ENCODE results near the gene ROBO4. TPM values are rescaled to one million over a fixed set of nuclear protein-coding genes. Genes with fewer than 3 reads are reported as not detected.

Gene ROBO4
- total and polyA plus RNA-seq, 10 donors, result 6.7 to 246 (median 144) TPM

DNA sequence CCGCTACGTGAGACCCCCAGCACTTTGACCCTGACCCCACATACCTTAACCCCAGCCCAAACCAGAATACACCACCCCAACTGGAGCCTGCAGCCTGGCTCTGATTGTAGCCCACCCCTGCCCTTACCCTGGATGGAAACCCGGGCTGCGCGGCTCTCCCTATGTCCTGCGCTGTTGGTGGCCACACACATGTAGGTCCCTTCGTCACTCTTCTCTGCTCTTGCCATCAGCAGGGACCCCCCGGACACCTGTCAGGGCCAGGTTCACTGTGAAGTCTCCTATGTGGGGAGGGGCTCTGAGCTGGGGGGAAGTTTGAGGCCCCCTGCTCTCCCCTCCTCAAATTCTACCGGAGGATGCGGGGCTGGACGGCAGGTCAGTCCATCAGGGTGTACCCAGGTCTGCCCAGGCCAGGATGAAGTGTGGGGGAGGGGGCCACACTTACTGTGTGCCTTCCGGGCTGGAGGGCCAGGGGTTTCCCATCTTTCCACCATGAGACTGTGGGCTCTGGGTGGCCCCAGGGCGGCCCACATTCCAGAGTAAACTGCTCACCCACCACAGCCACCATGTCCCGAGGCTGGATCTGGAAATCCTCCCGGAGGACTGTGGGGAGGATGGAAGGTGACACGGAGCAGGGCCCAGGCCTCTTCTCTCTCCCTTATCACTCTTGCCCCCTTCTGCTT, 1.5 kb downstream of the ROBO4 start:
- H3K4me1 ChIP-seq, result peaks cover 4 to 73% (median 38%) of the 10 kb centered on the region in 6 donors
- TF ChIP-seq POLR2AphosphoS5 (IDR thresholded peaks at IDR 0.05) (no peak), POLR2A (IDR thresholded peaks at IDR 0.05) (no peak)
- TF ChIP-seq, protein P1, sequence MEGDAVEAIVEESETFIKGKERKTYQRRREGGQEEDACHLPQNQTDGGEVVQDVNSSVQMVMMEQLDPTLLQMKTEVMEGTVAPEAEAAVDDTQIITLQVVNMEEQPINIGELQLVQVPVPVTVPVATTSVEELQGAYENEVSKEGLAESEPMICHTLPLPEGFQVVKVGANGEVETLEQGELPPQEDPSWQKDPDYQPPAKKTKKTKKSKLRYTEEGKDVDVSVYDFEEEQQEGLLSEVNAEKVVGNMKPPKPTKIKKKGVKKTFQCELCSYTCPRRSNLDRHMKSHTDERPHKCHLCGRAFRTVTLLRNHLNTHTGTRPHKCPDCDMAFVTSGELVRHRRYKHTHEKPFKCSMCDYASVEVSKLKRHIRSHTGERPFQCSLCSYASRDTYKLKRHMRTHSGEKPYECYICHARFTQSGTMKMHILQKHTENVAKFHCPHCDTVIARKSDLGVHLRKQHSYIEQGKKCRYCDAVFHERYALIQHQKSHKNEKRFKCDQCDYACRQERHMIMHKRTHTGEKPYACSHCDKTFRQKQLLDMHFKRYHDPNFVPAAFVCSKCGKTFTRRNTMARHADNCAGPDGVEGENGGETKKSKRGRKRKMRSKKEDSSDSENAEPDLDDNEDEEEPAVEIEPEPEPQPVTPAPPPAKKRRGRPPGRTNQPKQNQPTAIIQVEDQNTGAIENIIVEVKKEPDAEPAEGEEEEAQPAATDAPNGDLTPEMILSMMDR (IDR thresholded peaks at IDR 0.05 in 8 of 11, conservative IDR thresholded peaks at IDR 0.05 in 3 of 11), result no peak
- intact Hi-C loops (cut with DNase I; ENCODE audit: low total_unique reads), result no loop called here
- H3K36me3 ChIP-seq, result peaks cover 0 to 32% (median 0%) of the 10 kb centered on the region in 6 donors
- WGBS, 5 donors, result 65 to 83% (median 71%) methylated on average over 15 to 16 of the region's 16 CpGs
- H3K27ac ChIP-seq, result peak overlapping the region; percentile 48 to 88 (median 81)
- H3K4me3 ChIP-seq, result peak overlapping the region; percentile 31 to 71 (median 48)
- DNase-seq, result no peak
- no peaks in the 10 kb centered on the region for H3K9me3 ChIP-seq
- H3K27me3 ChIP-seq (replicated peaks in 1 of 7), result peaks cover 0 to 28% (median 0%) of the 10 kb centered on the region in 7 donors

- intact Hi-C loops (cut with DNase I; ENCODE audit: low total_unique reads), result no loop called here
- no peaks in the 10 kb centered on the region for H3K9me3 ChIP-seq
- peak in 2 of 3 donors; percentile 38 to 42 for TF ChIP-seq POLR2AphosphoS5 (IDR thresholded peaks at IDR 0.05)
- TF ChIP-seq POLR2A (IDR thresholded peaks at IDR 0.05), result no peak
- H3K27me3 ChIP-seq (replicated peaks in 1 of 7), result peaks cover 0 to 25% (median 0%) of the 10 kb centered on the region in 7 donors
- peak overlapping the region; percentile 31 to 71 (median 48) for H3K4me3 ChIP-seq
- 58 to 82% (median 77%) methylated on average over 9 to 20 of the region's 20 CpGs for WGBS, 5 donors
- peaks cover 4 to 75% (median 42%) of the 10 kb centered on the region in 6 donors for H3K4me1 ChIP-seq
- peaks cover 0 to 39% (median 0%) of the 10 kb centered on the region in 6 donors for H3K36me3 ChIP-seq
- H3K27ac ChIP-seq, result peak overlapping the region in 7 of 8 donors; percentile 29 to 88 (median 83)
- no peak for DNase-seq
Measured at GRCh38 chr11:124895471-124895971, 2.1 kb downstream of the ROBO4 start.

GRCh38 chr11:124894606-124895430, 2.8 kb downstream of the ROBO4 start:
- Histone ChIP-seq H3K27me3 (replicated peaks in 1 of 7) (peaks cover 0 to 18% (median 0%) of the 10 kb centered on the region in 7 donors), H3K4me1 (peaks cover 4 to 75% (median 40%) of the 10 kb centered on the region in 6 donors), H3K27ac (peak overlapping the region in 7 of 8 donors; percentile 29 to 88 (median 83)), H3K36me3 (peaks cover 0 to 40% (median 0%) of the 10 kb centered on the region in 6 donors), H3K4me3 (peak overlapping the region in 7 of 8 donors; percentile 31 to 71 (median 48)), H3K9me3 (no peaks in the 10 kb centered on the region)
- DNase-seq, result no peak
- intact Hi-C loops (cut with DNase I; ENCODE audit: low total_unique reads), result no loop called here
- whole genome bisulfite sequencing, 5 donors, result 43 to 65% (median 61%) methylated on average over 4 of the region's 4 CpGs
- TF ChIP-seq POLR2A (IDR thresholded peaks at IDR 0.05) (no peak), POLR2AphosphoS5 (IDR thresholded peaks at IDR 0.05) (no peak)
- TF ChIP-seq, protein P1 (IDR thresholded peaks at IDR 0.05 in 8 of 11, conservative IDR thresholded peaks at IDR 0.05 in 3 of 11), result no peak

DNA sequence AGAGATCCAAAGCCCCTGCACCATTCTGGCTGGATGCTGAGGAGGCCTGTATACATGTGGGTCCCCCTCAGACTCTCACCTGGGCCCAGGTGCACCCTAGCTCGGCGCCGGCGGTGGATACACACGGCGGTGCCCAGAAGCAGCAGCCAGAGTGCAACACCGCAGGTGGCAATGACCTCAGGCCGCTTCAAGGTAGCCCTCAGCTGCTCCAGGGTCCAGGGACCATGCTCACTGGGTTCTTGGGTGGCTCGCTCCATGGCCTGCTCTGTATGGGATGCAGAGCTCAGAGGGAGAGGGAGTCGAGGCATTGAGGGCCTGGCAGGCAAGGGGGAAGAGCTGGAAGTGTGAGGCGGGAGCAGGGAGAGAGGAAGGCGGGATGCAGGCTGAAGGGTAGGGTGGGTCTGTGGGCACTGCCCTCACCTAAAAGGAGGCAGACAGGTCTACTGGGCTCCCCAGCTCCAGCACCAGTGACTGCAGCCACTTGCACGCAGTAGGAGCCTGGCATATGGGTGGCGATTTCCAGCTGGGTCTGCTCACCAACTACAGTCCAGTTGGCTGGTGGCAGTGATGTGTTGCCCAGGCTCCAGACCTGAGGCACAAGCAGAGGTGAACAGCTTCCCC, 3.8 kb downstream of the ROBO4 start:
- Histone ChIP-seq H3K27me3 (replicated peaks in 1 of 7) (peaks cover 0 to 12% (median 0%) of the 10 kb centered on the region in 7 donors), H3K4me3 (peak overlapping the region in 6 of 8 donors; percentile 2 to 71 (median 51)), H3K27ac (peak overlapping the region in 5 of 8 donors; percentile 11 to 88 (median 83)), H3K36me3 (peaks cover 0 to 40% (median 0%) of the 10 kb centered on the region in 6 donors), H3K9me3 (no peaks in the 10 kb centered on the region), H3K4me1 (peaks cover 4 to 77% (median 39%) of the 10 kb centered on the region in 6 donors)
- TF ChIP-seq, protein P1 (IDR thresholded peaks at IDR 0.05 in 8 of 11, conservative IDR thresholded peaks at IDR 0.05 in 3 of 11), result no peak
- TF ChIP-seq POLR2AphosphoS5 (IDR thresholded peaks at IDR 0.05), result peak in 1 of 3 donors; percentile 46
- TF ChIP-seq POLR2A (IDR thresholded peaks at IDR 0.05), result no peak
- intact Hi-C loops (cut with DNase I; ENCODE audit: low total_unique reads), result no loop called here
- WGBS, 5 donors, result 82 to 89% (median 83%) methylated on average over 14 of the region's 14 CpGs
- no peak for DNase-seq

All from spleen (tissue), 11 donors.